GM23248 (cell line): ENCODE data around the gene RDM1. TPM values are rescaled to one million over a fixed set of nuclear protein-coding genes. Genes with fewer than 3 reads are reported as not detected.
"Not testable (repeated sequence)": the region's sequence is repeated elsewhere in the genome, so short reads cannot be mapped to it uniquely, and the experiment has no call there.

Experiments used
- DNase-seq: peaks from one replicate; pipeline ENCODE4 v3.0.0-alpha.2; 2015
- H2AFZ ChIP-seq: fragments of 200-600 bp; sonication (generic); 2 replicates; pipeline ENCODE4 v1.6.1; 2016; ENCODE audit warnings: antibody characterized with exemption
- H3F3A ChIP-seq: fragments of 200-600 bp; sonication (generic); 2 replicates; pipeline ENCODE4 v1.6.1; 2016; ENCODE audit warnings: mild to moderate bottlenecking, antibody characterized with exemption, mixed run types; ENCODE audit not compliant: insufficient read depth
- H3K27ac ChIP-seq: fragments of 200-600 bp; sonication (generic); 2 replicates; pipeline ENCODE4 v1.5.1; 2016; ENCODE audit warnings: mild to moderate bottlenecking
- H3K27me3 ChIP-seq: fragments of 200-600 bp; sonication (generic); replicated peaks from 2 replicates; pipeline ENCODE4 v1.6.1; 2016; ENCODE audit warnings: mild to moderate bottlenecking; ENCODE audit not compliant: insufficient read depth
- H3K36me3 ChIP-seq: fragments of 200-600 bp; sonication (generic); 2 replicates; pipeline ENCODE4 v1.6.1; 2016; ENCODE audit warnings: low read depth, mild to moderate bottlenecking
- H3K4me1 ChIP-seq: fragments of 200-600 bp; sonication (generic); 2 replicates; pipeline ENCODE4 v1.6.1; 2016; ENCODE audit warnings: mild to moderate bottlenecking; ENCODE audit not compliant: insufficient read depth
- H3K4me2 ChIP-seq: fragments of 200-600 bp; sonication (generic); one replicate; pipeline ENCODE4 v1.6.1; 2016; ENCODE audit warnings: mild to moderate bottlenecking; ENCODE audit not compliant: unreplicated experiment
- H3K4me3 ChIP-seq: fragments of 200-600 bp; sonication (generic); 2 replicates; pipeline ENCODE4 v1.5.1; 2016; ENCODE audit warnings: mild to moderate bottlenecking
- H3K79me2 ChIP-seq: fragments of 200-600 bp; sonication (generic); 2 replicates; pipeline ENCODE4 v1.6.1; 2016; ENCODE audit warnings: mild to moderate bottlenecking; ENCODE audit not compliant: insufficient read depth
- H3K9ac ChIP-seq: fragments of 200-600 bp; sonication (generic); 2 replicates; pipeline ENCODE4 v1.6.1; 2016; ENCODE audit warnings: mild to moderate bottlenecking
- H3K9me2 ChIP-seq: fragments of 200-600 bp; sonication (generic); 2 replicates; pipeline ENCODE4 v1.6.1; 2016; ENCODE audit warnings: mixed run types, mild to moderate bottlenecking, moderate library complexity; ENCODE audit not compliant: insufficient read depth
- H3K9me3 ChIP-seq: fragments of 200-600 bp; sonication (generic); one replicate; pipeline ENCODE4 v1.6.1; 2017; ENCODE audit warnings: low read depth
- H4K20me1 ChIP-seq: fragments of 200-600 bp; sonication (generic); 2 replicates; pipeline ENCODE4 v1.6.0; 2016; ENCODE audit not compliant: insufficient read depth
- EZH2 ChIP-seq: fragments of 200-600 bp; sonication (generic); IDR thresholded peaks from 2 replicates; pipeline ENCODE4 v1.6.1; 2018; ENCODE audit warnings: antibody characterized with exemption, mild to moderate bottlenecking; ENCODE audit not compliant: insufficient read depth, poor library complexity, severe bottlenecking
- EZH2phosphoT487 ChIP-seq: fragments of 200-600 bp; sonication (generic); IDR thresholded peaks from 2 replicates; pipeline ENCODE4 v1.6.1; 2018; ENCODE audit warnings: antibody characterized with exemption, moderate library complexity, mild to moderate bottlenecking, low read depth; ENCODE audit not compliant: insufficient read depth
- WGBS, 2 experiments: methylation state at CpG; one replicate each; pipeline ENCODE4 v1.1.6; 2015 to 2017; ENCODE audit warnings: low lambda C conversion rate in 2 of 2, low coverage in 1 of 2; ENCODE audit errors: missing lambda C conversion rate in 2 of 2; 5-methylcytosine and 5-hydroxymethylcytosine counted together
- in situ Hi-C: fragments of 300-500 bp; cut with MboI; formaldehyde crosslinking; loops from 2 replicates; pipeline ENCODE4 v1.15.0; 2020
- polyA plus RNA-seq: library from polyadenylated mRNA; unstranded; fragments of >200 nt; fragmentation: Nextera tagmentation; extraction: Ambion mirVana; gene quantifications from 2 replicates; pipeline ENCODE4 v1.2.1, GENCODE V29; 2016
- total RNA-seq: library from RNA; depleted of rRNA; stranded (reverse); fragments of >200 nt; shearing (Covaris generic); gene quantifications from 2 replicates; pipeline ENCODE4 v1.2.3, GENCODE V29; 2014

Gene RDM1
- total and polyA plus RNA-seq, 2 experiments from 2014 or later: not detected

- WGBS, 2 experiments: 20 to 22% methylated on average over 11 of the region's 11 CpGs
- in situ Hi-C loops: no loop called here
- no peaks in the 10 kb centered on the region for H4K20me1 ChIP-seq
- H3K4me3 ChIP-seq: no peak overlapping the region
- H3K9ac ChIP-seq: no peak overlapping the region
- H2AFZ ChIP-seq: peak overlapping the region; percentile 38; the same call in 1 of the 2 replicates
- no peaks in the 10 kb centered on the region for H3K79me2 ChIP-seq
- peak; percentile 42 for DNase-seq
- H3K9me3 ChIP-seq: no peaks in the 10 kb centered on the region
- H3K27ac ChIP-seq: no peak overlapping the region
- no peaks in the 10 kb centered on the region for H3K36me3 ChIP-seq
- H3F3A ChIP-seq: no peaks in the 10 kb centered on the region
- H3K4me2 ChIP-seq: no peak overlapping the region
- H3K27me3 ChIP-seq: no peaks in the 10 kb centered on the region; the same call in 1 of the 2 replicates
- TF ChIP-seq EZH2: no peak
- TF ChIP-seq EZH2phosphoT487: no peak
- H3K9me2 ChIP-seq: no peaks in the 10 kb centered on the region
- H3K4me1 ChIP-seq: no peaks in the 10 kb centered on the region
Measured at GRCh38 chr17:35900708-35901480, 29.7 kb downstream of the RDM1 start.

- no peak overlapping the region for H3K4me3 ChIP-seq
- in situ Hi-C loops: no loop called here
- TF ChIP-seq EZH2 (no peak), EZH2phosphoT487 (no peak)
- no peaks in the 10 kb centered on the region for H3K79me2 ChIP-seq
- no peaks in the 10 kb centered on the region for H3K36me3 ChIP-seq
- H2AFZ ChIP-seq: no peak overlapping the region; the same call in 1 of the 2 replicates
- H3K9me3 ChIP-seq: no peaks in the 10 kb centered on the region
- H4K20me1 ChIP-seq: no peaks in the 10 kb centered on the region
- DNase-seq: no peak
- no peak overlapping the region for H3K4me2 ChIP-seq
- WGBS, 2 experiments: 38 to 45% methylated on average over 5 of the region's 5 CpGs
- no peaks in the 10 kb centered on the region; the same call in 1 of the 2 replicates for H3K27me3 ChIP-seq
- H3K4me1 ChIP-seq: no peaks in the 10 kb centered on the region; the same call in 1 of the 2 replicates
- H3K9ac ChIP-seq: no peak overlapping the region
- no peaks in the 10 kb centered on the region for H3K9me2 ChIP-seq
- H3K27ac ChIP-seq: no peak overlapping the region
- no peaks in the 10 kb centered on the region for H3F3A ChIP-seq
Measured at GRCh38 chr17:35900280-35900679, 30.3 kb downstream of the RDM1 start.

- H3K27me3 ChIP-seq: no peaks in the 10 kb centered on the region
- in situ Hi-C loops: no loop called here
- H3K9me2 ChIP-seq: no peaks in the 10 kb centered on the region
- no peak for TF ChIP-seq EZH2phosphoT487
- no peak for TF ChIP-seq EZH2
- H3K79me2 ChIP-seq: no peaks in the 10 kb centered on the region
- no peak overlapping the region for H3K4me2 ChIP-seq
- no peak overlapping the region for H3K9ac ChIP-seq
- no peak overlapping the region for H3K27ac ChIP-seq
- 46 to 49% methylated on average over 6 of the region's 6 CpGs for WGBS, 2 experiments
- no peak overlapping the region for H2AFZ ChIP-seq
- H3K9me3 ChIP-seq: no peaks in the 10 kb centered on the region
- no peak for DNase-seq
- H3F3A ChIP-seq: no peaks in the 10 kb centered on the region
- H3K4me1 ChIP-seq: no peaks in the 10 kb centered on the region; the same call in 1 of the 2 replicates
- no peaks in the 10 kb centered on the region for H4K20me1 ChIP-seq
- H3K36me3 ChIP-seq: no peaks in the 10 kb centered on the region
- no peak overlapping the region for H3K4me3 ChIP-seq
Measured at GRCh38 chr17:35898283-35899070, 32.1 kb downstream of the RDM1 start.

- 85 to 86% methylated on average over 7 of the region's 7 CpGs for WGBS, 2 experiments
- H3K4me2 ChIP-seq, H3K4me1 ChIP-seq, H3F3A ChIP-seq, H4K20me1 ChIP-seq, DNase-seq, H2AFZ ChIP-seq, H3K27me3 ChIP-seq, H3K9me3 ChIP-seq, in situ Hi-C loops, H3K9ac ChIP-seq, H3K36me3 ChIP-seq, H3K4me3 ChIP-seq, H3K27ac ChIP-seq, H3K9me2 ChIP-seq, H3K79me2 ChIP-seq: not testable (repeated sequence)
Measured at GRCh38 chr17:35897772-35898171, 32.8 kb downstream of the RDM1 start.
